Measurements from ENCODE around the gene GALC.
"Not testable (repeated sequence)": the region's sequence is repeated elsewhere in the genome, so short reads cannot be mapped to it uniquely, and the experiment has no call there.

Gene GALC

DNA sequence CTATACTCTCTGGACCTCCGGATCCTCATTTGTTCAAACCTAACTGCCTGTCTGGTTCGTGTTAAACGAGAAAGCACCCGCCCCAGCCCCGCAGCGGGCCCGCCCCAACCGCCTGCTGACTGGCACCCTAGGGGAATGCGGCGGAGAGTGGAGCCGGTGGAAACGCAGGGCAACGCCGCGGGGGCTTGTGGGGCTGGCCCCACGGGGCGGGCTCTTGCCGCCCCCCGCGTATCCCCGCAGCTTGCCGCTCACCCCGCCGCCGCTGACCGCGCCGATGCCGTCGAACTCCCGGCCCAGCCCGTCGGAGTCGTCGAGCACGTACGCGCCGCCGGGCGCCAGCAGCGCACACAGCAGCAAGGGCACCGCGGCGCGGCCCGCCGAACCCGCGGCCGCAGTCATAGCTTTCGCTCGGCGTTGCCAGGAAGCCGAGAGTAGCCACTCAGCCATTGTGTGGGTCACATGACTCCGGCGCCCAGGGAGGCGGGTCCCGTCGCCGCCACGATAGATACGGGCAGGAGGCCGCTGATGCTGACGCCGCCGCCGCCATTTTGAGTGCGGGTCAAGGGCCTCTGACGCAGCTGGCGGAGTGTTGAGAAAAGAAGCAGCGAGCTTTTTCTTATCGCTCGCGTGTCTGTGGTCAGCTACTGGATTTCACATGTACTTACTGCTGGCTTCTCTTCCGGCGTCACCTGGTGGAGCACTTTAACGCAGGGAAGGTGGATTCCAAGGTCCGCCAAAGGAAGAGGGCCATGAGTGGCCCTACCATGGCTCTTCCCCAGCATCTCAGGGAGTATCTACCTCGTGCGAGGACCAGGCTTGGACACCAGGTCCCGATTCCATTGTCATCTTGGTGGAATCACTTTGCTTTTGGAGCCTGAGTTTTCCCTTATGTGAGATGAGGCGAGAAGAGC is at the start of gene GALC:
Gene GALC (minus strand): TSS at position 465 of the 911 bp plus-strand sequence. CDS start 18 bp downstream, at position 447.
- DNase-seq (ENCODE audit: low read depth in 3 of 3, low spot score in 1 of 3): peak; percentile 81 to 89 (median 84)

DNA sequence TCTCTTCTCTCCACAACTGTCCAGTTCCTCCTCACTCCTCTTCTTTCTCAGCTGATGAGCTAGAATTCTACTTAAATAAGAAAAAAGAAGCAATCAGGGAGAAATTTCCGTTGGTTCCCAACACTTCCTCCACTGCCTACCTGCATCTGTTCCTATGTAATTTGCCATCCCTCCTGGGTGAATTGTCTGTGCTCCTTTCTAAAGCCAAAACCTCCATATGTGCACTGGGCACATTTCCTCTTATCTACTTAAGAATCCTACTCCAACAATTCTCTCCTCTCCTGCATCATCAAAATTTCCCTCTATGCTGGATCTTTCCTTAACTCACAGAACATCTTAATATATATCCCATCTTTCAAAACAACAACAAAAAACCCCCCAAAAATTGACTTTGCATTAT is 47.2 kb upstream of the GALC start:
- no peak for DNase-seq (ENCODE audit: low read depth in 3 of 3, low spot score in 1 of 3)

DNA sequence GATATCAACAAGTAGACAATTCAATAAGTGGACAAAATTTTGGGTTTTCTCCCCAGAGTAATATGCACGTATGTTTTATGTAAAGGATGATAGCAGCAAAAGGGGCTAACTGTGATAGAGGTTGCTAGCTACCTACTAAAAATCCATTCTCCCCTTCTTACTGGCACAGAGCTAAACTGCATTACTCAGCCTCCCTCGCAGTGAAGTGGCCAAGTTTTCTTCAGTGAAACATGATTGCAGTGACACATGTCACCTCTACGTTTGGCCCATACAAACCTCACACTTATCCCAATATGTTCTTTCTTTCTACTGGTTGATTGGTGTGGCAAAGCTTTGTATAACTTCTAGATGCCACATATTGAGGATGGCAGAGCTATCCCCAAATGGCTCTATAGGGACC is 46.2 kb upstream of the GALC start:
- no peak for DNase-seq (ENCODE audit: low read depth in 3 of 3, low spot score in 1 of 3)

DNA sequence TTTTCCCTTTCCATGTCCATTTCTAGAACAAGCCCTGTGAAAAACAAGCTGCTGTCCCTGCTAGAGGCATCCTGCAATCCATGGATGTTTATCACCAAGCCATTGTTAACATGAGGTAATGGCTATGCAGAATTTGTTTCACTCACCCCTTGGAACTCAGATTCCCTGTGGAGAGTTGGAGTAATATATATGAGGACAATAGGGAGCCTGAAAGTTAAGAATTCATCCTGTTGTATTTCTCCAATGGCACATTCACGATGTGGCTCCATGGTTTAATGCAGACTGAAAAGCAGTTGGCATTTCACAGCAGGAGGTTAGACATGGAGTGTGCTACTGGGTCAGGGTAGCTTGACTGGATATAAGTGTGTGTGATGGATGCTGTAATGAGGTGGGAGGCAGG is 44.3 kb upstream of the GALC start:
- DNase-seq (ENCODE audit: low read depth in 3 of 3, low spot score in 1 of 3): no peak

DNA sequence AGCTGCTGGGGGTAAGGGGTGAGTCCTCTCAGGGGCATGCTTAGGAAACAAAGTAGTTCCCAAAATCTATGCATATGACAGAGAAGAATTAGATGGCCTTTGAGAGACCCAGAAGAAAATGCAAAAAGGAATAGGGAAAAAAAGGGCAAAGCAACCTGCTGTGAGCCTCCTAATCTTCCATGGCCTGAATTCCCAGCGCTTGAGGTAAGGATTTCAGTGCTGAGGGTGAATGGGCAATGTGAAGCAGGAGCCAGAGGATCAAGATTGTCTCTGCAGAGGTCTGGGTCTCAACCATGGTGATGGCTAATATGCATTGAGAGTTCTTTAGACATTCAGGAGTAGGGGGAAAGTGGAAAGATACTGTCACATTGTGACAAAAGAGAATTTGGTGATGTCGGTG is 43.4 kb upstream of the GALC start:
- DNase-seq (ENCODE audit: low read depth in 3 of 3, low spot score in 1 of 3): no peak

DNA sequence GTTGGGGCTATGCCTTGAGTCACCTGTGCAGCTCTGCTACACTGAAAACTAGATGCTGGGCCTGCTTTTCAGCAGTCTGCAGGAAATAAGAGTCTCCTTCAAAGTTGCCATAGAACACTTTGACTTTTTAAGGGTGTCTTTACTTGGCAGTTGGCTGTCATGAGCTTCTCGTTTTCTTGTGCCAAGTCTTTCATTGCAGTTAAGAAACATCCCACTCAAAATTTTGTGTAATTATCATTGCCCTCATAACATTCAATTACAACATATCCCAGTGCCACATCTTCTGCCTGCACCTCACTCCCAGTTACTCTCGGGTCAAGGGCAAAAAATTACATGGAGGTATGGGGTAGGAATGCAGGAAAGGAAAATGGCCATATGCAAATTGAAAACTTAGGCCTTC is 41.1 kb upstream of the GALC start:
- DNase-seq (ENCODE audit: low read depth in 3 of 3, low spot score in 1 of 3): no peak

DNA sequence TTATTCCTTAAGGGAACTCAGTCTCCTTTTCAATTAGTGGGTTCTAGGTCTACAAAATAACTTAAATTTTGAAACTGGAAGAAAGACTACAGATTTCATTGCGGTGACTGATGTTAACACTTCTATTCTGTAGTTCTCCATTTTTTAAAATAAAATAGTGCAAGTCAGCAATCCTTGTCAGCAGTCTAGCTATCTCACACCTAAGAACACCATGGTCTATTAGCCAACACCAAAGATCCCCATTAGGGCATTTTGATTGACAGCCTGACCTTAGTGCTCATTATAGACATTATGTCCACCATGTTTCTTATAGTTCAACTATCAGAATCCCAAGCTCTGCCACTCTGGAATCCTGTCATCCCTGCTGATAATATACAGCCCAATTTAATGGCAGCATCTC is 39.4 kb upstream of the GALC start:
- no peak for DNase-seq (ENCODE audit: low read depth in 3 of 3, low spot score in 1 of 3)

DNA sequence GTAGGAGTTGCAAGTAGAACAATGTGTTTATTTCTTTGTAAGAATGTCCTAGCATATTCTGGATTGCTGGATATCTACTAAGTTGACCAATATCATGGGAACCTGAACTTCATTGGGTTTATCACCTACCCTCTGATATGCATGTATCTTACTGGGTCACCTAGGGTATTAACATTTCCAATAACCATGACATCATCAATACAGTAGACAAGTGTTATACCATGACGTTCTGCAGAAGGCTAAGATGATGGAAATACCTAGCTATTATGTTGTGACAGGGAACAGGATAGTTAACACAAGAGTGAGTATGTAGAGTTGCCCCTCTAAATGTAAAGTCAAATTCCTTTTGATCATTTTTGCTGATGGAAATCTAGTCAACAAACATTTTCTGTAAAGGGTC is 37.9 kb upstream of the GALC start:
- DNase-seq (ENCODE audit: low read depth in 3 of 3, low spot score in 1 of 3): no peak

DNA sequence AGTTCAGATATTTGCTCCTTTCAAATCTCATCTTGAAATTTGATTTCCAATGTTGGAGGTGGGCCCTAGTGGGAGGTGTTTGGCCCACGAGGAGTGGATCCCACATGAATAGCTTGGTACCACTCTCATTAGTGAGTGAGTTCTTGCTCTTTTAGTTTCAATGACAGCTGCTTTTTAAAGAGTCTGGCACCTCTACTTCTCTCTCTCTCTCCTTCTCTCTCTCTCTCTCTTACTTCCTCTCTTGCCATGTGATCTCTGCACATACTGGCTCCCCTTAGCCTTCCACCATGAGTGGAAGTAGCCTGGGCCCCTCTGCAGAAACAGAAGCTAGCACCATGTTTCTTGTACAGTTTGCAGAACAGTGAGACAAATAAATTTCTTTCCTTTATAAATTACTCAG is 37.1 kb upstream of the GALC start:
- no peak for DNase-seq (ENCODE audit: low read depth in 3 of 3, low spot score in 1 of 3)

DNA sequence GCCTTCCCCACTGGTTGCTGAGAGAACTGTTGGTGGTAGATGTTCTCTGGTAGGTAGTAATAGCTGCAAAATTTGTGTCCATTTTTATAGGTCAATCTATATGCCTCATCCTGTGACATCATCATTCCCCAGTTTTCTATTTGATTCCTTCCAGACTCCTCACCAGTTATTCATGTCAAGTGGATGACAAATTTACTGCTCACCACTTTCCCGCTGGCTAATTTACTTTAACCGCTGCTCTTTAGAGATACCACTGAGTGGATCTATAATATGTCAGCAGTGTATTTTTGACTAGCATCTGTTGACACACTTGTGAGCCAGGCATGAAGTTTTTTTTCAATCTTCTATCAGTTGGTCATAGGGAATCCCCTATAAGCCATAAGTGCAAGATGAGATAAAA is 36.5 kb upstream of the GALC start:
- no peak for DNase-seq (ENCODE audit: low read depth in 3 of 3, low spot score in 1 of 3)

DNA sequence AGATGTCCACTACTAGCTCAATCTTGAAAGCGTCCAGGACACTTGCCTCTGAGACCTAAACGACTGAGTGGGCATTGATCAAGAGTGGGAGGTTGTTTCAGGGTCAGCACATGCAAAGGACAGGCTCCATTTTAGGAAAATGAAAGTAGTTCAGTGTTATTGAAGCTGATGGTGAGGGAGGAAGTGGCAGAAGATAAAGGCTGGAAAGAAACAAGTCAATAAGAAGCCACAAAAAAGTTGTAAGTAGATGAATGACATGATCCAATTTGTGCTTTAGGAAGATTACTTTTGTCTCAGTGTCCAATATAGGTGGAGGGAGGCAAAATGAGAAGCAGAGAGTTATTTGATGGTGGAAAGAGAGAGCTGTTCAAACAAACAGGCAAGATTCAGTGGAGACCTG is 33.9 kb upstream of the GALC start:
- DNase-seq (ENCODE audit: low read depth in 3 of 3, low spot score in 1 of 3): no peak

DNA sequence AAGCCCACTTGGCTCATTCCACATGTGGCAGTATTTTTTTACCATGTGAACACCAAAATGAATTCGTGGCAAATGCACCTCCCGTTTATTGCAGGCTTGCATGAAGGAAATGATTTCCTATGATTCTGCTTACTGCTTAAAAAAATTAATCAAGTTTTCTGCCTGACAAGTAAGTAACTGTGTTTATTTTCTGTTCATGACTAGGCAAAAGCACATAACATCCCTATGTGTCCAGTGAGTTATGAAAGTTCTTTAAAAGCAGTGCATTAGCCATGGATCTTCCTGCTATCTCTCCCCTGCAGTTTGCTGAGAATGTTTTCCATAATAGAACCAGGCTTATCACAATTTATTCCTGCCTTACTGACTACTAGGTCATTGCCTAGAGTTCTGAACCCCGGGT is 32.3 kb upstream of the GALC start:
- DNase-seq (ENCODE audit: low read depth in 3 of 3, low spot score in 1 of 3): no peak

DNA sequence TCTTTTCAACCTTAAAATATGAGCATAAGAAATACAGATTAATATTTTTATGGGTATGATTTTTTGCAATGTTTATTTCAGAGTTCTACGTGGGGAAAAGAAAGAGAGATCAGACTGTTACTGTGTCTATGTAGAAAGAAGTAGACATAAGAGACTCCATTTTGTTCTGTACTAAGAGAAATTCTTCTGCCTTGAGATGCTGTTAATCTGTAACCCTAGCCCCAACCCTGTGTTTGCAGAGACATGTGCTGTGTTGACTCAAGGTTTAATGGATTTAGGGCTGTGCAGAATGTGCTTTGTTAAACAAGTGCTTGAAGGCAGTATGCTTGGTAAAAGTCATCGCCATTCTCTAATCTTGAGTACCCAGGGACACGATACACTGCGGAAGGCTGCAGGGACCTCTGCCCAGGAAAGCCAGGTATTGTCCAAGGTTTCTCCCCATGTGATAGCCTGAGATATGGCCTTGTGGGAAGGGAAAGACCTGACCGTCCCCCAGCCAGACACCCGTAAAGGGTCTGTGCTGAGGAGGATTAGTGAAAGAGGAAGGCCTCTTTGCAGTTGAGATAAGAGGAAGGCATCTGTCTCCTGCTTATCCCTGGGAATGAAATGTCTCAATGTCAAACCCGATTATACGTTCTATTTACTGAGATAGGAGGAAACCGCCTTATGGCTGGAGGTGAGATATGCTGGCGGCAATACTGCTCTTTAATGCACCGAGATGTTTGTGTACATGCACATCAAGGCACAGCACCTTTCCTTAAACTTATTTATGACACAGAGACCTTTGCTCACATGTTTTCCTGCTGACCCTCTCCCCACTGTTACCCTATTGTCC is 31.5 kb upstream of the GALC start:
- DNase-seq (ENCODE audit: low read depth in 3 of 3, low spot score in 1 of 3): not testable (repeated sequence)

DNA sequence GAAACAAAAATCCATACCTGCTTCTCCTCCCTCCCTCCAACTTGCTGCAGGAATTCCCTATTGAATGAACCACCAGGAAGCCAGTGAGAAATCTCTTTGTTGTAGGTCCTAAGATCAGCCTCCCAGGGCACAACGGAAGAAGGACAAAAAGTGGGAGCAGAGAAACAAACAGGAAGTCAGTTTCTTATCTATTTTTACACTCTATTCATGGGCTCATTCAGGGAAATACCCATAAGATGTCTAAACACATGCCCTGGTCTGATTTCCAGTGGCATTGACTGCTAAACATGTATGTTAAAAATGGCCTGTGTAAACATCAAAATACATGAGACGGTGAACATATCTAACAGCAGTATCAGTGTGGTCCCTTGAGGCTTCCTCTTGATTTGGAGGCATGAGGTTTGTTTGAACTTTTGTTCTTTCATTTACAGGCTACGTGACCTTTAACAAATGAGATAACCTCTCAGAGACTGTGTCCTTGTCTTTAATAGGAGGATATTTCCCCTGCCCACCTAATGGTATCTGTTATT is 30.7 kb upstream of the GALC start:
- no peak for DNase-seq (ENCODE audit: low read depth in 3 of 3, low spot score in 1 of 3)

DNA sequence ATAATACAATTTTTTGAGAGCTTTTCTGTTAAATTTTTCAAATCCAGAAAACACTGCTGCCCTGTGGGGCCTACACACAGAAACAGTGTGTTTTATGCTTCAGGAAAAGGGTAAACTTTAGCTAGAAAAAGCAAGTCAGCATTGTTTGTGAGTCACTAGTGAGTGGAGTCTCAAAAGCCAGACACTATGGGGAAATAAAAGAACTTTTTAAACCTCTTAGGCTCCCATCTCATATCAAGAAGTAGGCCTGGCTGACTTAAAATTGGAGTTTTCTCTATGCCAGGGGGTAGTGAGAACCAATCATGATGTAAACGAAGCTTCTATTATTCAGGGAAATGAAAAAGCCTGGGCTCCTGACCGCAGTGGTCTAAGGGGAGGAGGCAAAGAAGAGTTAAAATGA is 24.6 kb upstream of the GALC start:
- DNase-seq (ENCODE audit: low read depth in 3 of 3, low spot score in 1 of 3): no peak

DNA sequence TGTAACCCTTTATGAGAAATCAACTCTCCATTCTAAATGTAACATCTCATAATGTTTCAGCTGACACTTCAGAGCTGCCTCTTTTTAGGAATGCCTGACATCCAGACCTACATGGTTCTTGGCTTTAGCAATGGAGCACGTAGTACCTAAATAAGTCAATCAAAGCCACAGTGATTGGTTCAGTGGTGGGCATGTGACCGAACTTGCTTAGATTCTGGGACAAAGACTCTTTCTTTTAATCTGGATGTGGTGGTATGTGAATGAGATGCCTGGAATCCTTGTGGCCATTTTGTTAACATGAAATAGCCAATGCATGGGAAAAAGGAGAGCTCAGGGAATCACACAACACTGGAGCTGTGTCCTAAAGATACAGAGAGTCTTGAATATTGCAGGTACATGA is 23.8 kb upstream of the GALC start:
- no peak for DNase-seq (ENCODE audit: low read depth in 3 of 3, low spot score in 1 of 3)

DNA sequence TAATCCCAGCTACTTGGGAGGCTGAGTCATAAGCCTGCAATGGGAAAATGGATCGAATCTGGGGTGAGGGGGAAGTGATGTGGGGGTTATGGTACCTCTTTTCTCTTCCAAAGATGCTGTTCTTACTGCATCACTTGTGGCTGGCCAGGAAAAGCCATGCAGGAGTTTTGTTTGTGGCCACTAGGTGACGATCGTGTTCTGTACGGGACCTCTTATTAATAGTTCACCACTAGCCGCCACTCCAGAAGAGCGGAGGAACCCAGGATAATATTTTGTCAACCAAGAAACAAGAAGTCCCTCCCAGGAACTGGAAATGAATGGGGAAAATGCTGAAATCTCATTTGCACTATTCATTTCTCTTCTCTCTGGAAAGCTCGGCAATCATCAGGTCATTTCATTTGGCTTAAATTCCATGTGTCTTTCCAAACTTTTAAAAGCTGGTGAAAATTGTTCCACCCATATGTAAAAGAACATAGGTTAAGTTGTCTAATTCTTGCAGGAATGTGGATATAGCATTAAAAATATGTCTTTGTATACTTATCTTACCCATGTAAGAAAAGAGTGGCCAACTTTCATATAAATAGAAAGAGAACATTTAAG is 20.9 kb upstream of the GALC start:
- no peak for DNase-seq (ENCODE audit: low read depth in 3 of 3, low spot score in 1 of 3)

DNA sequence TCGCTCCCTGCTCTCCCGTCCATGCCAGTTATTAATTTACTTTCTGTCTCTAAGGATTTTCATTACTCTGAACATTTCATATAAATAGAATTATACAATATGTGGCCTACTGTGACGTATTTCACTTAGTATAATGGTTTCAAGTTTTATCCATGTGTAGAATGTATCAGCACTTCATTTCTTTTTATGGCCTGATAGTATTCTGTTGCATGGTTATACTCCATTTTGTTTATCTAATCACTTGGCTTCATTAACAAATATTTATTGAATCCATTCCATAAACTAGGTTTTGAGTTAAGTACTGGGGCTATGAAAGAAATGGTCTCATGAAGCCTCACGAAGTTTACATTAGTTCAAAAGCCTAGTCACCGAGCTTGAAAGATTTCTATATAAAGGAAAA is 19.5 kb upstream of the GALC start:
- no peak for DNase-seq (ENCODE audit: low read depth in 3 of 3, low spot score in 1 of 3)

DNA sequence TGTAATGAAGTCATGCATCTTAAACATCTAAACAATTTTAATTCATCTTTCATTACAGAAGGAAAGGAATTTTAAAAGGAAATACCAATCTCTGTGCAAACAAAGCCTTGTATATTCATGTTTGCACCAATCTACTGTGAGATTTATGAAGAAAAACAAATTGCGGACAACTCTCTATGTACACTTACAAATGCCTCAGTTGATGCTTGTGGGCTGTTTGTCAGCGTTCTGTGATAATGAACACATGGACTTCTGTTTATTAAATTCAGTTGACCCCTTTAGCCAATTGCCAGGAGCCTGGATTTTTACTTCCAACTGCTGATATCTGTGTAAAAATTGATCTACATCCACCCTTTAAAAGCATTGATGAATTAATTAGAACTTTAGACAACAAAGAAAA is 17.3 kb upstream of the GALC start:
- no peak for DNase-seq (ENCODE audit: low read depth in 3 of 3, low spot score in 1 of 3)

DNA sequence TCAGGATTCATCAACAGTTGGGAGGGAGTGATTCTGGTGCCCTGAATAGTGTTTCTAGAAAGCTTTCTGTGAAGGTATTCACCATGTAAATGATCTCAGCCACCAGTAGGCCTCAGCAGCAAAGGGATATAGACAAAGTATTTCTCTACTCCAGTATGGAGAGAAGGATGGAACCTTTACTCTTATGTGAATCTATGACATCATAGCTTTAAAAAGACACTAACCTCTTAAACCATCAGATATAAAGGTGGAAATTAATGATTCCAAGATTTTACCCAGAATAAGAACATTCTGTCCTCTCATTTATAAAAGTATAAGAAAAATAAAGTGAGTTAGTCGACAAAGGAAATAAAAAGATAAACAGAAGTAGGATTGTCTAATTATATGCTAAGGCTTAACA is 16.5 kb upstream of the GALC start:
- DNase-seq (ENCODE audit: low read depth in 3 of 3, low spot score in 1 of 3): no peak

DNA sequence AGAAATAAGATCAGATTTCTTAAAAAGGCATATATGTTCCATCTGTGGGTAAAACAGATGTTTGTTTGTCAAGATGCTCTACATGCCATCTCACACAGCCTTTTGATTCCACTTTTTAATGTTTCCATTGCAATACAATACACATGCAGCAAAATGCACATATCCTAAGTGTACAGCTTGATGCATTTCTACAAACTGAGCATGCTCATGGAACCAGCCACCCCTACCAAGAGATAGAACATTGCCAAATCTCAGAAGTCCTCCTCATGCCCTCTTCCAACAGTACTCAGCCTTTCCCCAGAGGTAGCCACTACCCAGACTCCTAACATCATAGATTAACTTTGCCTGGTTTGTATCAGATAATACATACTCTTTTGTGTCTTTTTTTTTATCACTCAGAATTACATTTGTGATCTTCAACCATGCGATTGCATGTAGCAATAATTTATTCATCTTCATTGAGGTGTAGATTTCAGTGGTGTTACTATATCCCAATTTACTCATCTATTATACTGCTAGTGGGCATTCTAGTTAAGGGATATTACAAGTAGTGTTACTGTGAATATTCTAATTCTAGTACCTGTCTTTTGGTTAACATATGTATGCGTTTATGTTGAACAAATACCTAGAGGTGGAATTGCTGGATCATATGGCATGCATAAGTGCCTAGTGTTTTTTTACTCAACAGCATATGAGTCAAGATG is 15.2 kb upstream of the GALC start:
- DNase-seq (ENCODE audit: low read depth in 3 of 3, low spot score in 1 of 3): no peak

Measured in stimulated activated CD4-positive, alpha-beta T cell treated with anti-CD3 and anti-CD28 coated beads, TNF-alpha, amount 100 ng/mL, for 1 hour (primary cell).